ENCODE results near the gene DCP2.

Gene DCP2

DNA sequence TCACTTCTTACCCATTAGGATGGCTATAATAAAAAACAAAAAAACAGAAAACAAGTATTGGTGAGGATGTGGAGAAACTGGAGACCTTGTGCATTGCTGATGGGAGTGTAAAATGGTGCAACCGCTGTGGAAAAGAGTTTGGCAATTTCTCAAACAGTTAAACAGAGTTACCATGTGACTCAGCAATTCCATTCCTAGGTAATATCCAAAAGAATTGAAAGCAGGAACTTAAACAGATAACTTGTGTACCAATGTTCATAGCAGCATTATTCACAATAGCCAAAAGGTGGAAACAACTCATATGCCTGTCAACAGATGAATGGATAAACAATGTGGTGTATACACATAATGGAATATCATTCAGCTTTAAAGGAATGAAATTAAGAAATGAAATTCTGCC, 28.9 kb downstream of the DCP2 start:
- peaks cover 69% of the 10 kb centered on the region for H3K36me3 ChIP-seq (ENCODE audit: insufficient read depth, low read length)
- H3K4me3 ChIP-seq (ENCODE audit: low read length) = no peak overlapping the region
- H2AFZ ChIP-seq (ENCODE audit: low read depth, low read length) = no peak overlapping the region
- no peaks in the 10 kb centered on the region for H3K9me3 ChIP-seq (ENCODE audit: low read length)
- no peaks in the 10 kb centered on the region for H3K27me3 ChIP-seq (ENCODE audit: insufficient read depth, low read length)
- H3K4me1 ChIP-seq (ENCODE audit: insufficient read depth, low read length) = no peaks in the 10 kb centered on the region

- Histone ChIP-seq H3K27me3 (ENCODE audit: insufficient read depth, low read length) (no peaks in the 10 kb centered on the region), H3K9me3 (ENCODE audit: low read length) (no peaks in the 10 kb centered on the region), H2AFZ (ENCODE audit: low read depth, low read length) (no peak overlapping the region), H3K36me3 (ENCODE audit: insufficient read depth, low read length) (peaks cover 56% of the 10 kb centered on the region), H3K4me1 (ENCODE audit: insufficient read depth, low read length) (no peaks in the 10 kb centered on the region), H3K4me3 (ENCODE audit: low read length) (no peak overlapping the region)
These were observed 41.5 kb downstream of the DCP2 start for GRCh38 chr5:113017881-113018635.

DNA sequence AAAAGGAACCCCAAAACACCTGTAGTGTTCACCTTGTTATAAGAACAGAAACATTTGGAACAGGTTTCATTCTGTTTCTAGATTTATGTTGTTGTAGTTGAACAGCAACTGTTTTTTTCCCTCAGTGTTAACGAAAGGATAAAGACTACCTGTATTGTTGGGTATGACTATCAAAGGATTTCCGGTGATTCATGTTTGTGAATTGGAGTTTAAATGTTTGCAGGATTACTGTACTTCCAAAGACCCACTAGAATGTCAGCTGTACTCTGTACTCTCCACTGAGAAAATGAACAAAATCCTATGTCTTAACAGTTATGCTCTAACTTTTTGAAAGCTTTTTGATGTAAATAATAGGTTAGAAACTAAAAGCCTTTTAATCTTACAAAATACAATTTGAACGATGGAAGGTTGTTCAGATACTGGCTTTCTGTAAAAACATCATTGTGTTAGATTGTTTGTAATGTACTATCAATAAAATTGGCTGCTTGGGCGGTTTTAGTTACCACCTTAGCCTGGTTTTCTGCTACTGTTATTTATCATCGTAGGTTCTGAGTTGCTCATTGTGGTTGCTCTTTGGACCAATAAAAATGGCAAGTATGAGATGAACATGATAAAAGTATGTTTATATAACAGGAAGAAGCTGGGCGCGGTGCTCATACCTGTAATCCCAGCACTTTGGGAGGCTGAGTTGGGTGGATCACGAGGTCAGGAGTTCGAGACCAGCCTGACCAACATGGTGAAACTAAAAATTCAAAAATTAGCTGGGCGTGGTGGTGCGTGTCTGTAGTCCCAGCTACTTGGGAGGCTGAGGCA, 44.1 kb downstream of the DCP2 start:
- Histone ChIP-seq H3K4me3 (ENCODE audit: low read length) (no peak overlapping the region), H3K9me3 (ENCODE audit: low read length) (no peaks in the 10 kb centered on the region), H3K4me1 (ENCODE audit: insufficient read depth, low read length) (no peaks in the 10 kb centered on the region), H3K36me3 (ENCODE audit: insufficient read depth, low read length) (peaks cover 54% of the 10 kb centered on the region), H2AFZ (ENCODE audit: low read depth, low read length) (no peak overlapping the region), H3K27me3 (ENCODE audit: insufficient read depth, low read length) (no peaks in the 10 kb centered on the region)

DNA sequence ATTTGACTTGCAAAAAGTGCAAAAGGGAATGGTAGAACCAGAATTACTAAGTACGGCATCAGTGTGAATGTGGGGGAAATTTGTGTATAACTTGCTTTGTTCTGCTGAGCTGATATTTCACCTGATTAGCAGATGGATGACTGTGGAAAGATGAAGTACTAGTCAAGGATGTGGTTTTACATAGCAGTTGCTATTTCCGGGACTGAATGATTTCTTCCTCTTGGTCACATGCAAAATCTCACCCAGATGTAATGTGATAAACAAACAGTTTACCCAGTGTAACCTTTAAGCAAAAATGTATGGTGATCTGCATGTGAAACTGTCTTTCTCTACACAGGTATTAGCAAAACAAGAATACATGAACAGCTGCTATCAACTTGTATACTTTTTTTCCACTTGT, 46.1 kb downstream of the DCP2 start:
- H2AFZ ChIP-seq (ENCODE audit: low read depth, low read length) = no peak overlapping the region
- H3K27me3 ChIP-seq (ENCODE audit: insufficient read depth, low read length) = no peaks in the 10 kb centered on the region
- H3K9me3 ChIP-seq (ENCODE audit: low read length) = no peaks in the 10 kb centered on the region
- no peak overlapping the region for H3K4me3 ChIP-seq (ENCODE audit: low read length)
- no peaks in the 10 kb centered on the region for H3K4me1 ChIP-seq (ENCODE audit: insufficient read depth, low read length)
- H3K36me3 ChIP-seq (ENCODE audit: insufficient read depth, low read length) = peaks cover 64% of the 10 kb centered on the region

DNA sequence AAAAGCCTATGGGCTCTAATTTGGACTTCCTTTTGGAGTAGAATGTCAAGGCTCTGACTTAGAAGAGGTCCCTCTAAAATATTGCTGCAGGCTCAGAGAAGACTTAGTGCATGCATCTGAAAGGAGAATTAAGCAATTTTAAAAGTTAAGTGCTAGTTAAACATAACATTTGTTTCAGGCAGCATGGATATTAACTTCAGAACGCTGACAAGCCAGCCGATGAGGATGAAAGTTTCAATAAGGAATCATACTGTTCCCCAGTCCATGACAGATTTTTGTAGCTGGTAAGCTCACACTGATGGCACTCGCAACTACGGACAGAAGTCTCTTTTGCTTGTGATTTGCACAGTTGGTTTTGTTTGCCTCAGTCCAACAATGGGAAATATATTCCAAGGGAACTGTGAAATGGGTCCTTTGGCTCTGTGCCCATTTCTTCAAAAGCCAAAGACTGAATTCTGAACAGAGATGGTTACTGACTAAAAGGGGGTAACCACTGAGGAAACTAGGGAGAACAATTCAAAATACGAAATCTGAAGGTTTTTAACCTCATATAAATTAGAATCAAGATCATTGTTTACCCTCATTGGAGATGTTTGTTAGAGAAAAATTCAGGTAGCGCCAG, 47.6 kb downstream of the DCP2 start:
- no peaks in the 10 kb centered on the region for H3K27me3 ChIP-seq (ENCODE audit: insufficient read depth, low read length)
- no peak overlapping the region for H3K4me3 ChIP-seq (ENCODE audit: low read length)
- H3K36me3 ChIP-seq (ENCODE audit: insufficient read depth, low read length) = peaks cover 68% of the 10 kb centered on the region
- peaks cover 5% of the 10 kb centered on the region for H3K9me3 ChIP-seq (ENCODE audit: low read length)
- H3K4me1 ChIP-seq (ENCODE audit: insufficient read depth, low read length) = no peaks in the 10 kb centered on the region
- no peak overlapping the region for H2AFZ ChIP-seq (ENCODE audit: low read depth, low read length)

GRCh38 chr5:113025596-113025995, 49.0 kb downstream of the DCP2 start:
- no peaks in the 10 kb centered on the region for H3K27me3 ChIP-seq (ENCODE audit: insufficient read depth, low read length)
- no peak overlapping the region for H3K4me3 ChIP-seq (ENCODE audit: low read length)
- H3K36me3 ChIP-seq (ENCODE audit: insufficient read depth, low read length) = peaks cover 66% of the 10 kb centered on the region
- no peaks in the 10 kb centered on the region for H3K4me1 ChIP-seq (ENCODE audit: insufficient read depth, low read length)
- peaks cover 6% of the 10 kb centered on the region for H3K9me3 ChIP-seq (ENCODE audit: low read length)
- no peak overlapping the region for H2AFZ ChIP-seq (ENCODE audit: low read depth, low read length)

- no peaks in the 10 kb centered on the region for H3K4me1 ChIP-seq (ENCODE audit: insufficient read depth, low read length)
- H3K9me3 ChIP-seq (ENCODE audit: low read length) = peaks cover 6% of the 10 kb centered on the region
- H3K36me3 ChIP-seq (ENCODE audit: insufficient read depth, low read length) = peaks cover 61% of the 10 kb centered on the region
- H3K27me3 ChIP-seq (ENCODE audit: insufficient read depth, low read length) = no peaks in the 10 kb centered on the region
- H3K4me3 ChIP-seq (ENCODE audit: low read length) = no peak overlapping the region
- H2AFZ ChIP-seq (ENCODE audit: low read depth, low read length) = no peak overlapping the region
These were observed 49.6 kb downstream of the DCP2 start for GRCh38 chr5:113026211-113026610.

- peaks cover 61% of the 10 kb centered on the region for H3K36me3 ChIP-seq (ENCODE audit: insufficient read depth, low read length)
- no peak overlapping the region for H2AFZ ChIP-seq (ENCODE audit: low read depth, low read length)
- no peak overlapping the region for H3K4me3 ChIP-seq (ENCODE audit: low read length)
- H3K4me1 ChIP-seq (ENCODE audit: insufficient read depth, low read length) = no peaks in the 10 kb centered on the region
- peaks cover 6% of the 10 kb centered on the region for H3K9me3 ChIP-seq (ENCODE audit: low read length)
- no peaks in the 10 kb centered on the region for H3K27me3 ChIP-seq (ENCODE audit: insufficient read depth, low read length)
These were observed 50.4 kb downstream of the DCP2 start for GRCh38 chr5:113027015-113027414.

DNA sequence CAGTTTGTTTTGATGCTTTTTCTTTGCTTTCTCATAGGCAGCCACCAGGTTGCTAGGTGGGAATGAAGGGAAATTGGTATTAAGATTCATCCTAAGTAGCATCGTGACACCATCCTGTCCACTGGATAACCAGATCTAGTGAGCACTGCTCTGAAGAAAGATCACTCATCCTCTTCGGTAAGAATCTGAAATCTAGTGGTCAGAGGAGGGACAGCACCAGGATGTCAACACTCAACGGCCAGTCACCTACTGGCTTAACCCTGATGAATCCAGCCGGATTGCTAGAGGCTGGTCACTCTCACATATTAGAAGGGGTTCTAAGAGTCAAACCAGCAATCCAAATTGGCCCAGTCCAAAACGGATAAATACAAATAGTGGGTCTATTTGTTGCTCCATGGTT, 50.8 kb downstream of the DCP2 start:
- Histone ChIP-seq H3K36me3 (ENCODE audit: insufficient read depth, low read length) (peaks cover 60% of the 10 kb centered on the region), H3K9me3 (ENCODE audit: low read length) (peaks cover 6% of the 10 kb centered on the region), H3K4me3 (ENCODE audit: low read length) (no peak overlapping the region)

DNA sequence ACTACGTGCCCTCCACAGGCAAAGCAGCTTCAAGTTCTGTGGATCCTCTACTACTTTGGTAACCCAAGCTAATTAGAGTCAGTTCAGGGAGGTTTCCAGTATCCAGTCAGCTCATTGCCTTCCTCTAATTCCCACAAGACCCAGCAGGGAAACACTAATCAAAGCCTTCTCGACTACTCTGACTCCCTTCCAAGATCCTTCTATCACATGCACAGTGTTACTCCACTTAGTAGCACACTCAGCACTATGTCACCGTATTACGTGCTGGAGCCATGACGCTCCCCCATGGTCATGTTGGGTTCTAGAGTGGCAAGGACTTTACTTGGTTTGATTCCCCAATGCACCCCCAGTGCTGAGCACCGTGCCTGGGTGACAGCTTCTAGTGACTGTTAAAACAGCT, 53.0 kb downstream of the DCP2 start:
- Histone ChIP-seq H3K36me3 (ENCODE audit: insufficient read depth, low read length) (peaks cover 39% of the 10 kb centered on the region), H3K4me3 (ENCODE audit: low read length) (no peak overlapping the region), H3K4me1 (ENCODE audit: insufficient read depth, low read length) (no peaks in the 10 kb centered on the region), H3K27me3 (ENCODE audit: insufficient read depth, low read length) (no peaks in the 10 kb centered on the region), H3K9me3 (ENCODE audit: low read length) (peaks cover 6% of the 10 kb centered on the region), H2AFZ (ENCODE audit: low read depth, low read length) (no peak overlapping the region)

More for the DNA sequence above, 50.8 kb downstream of the DCP2 start:
- Histone ChIP-seq H2AFZ (ENCODE audit: low read depth, low read length) (no peak overlapping the region), H3K4me1 (ENCODE audit: insufficient read depth, low read length) (no peaks in the 10 kb centered on the region), H3K27me3 (ENCODE audit: insufficient read depth, low read length) (no peaks in the 10 kb centered on the region)

GRCh38 chr5:113031104-113031503, 54.5 kb downstream of the DCP2 start:
- Histone ChIP-seq H3K36me3 (ENCODE audit: insufficient read depth, low read length) (peaks cover 32% of the 10 kb centered on the region), H3K9me3 (ENCODE audit: low read length) (peaks cover 6% of the 10 kb centered on the region), H3K4me1 (ENCODE audit: insufficient read depth, low read length) (no peaks in the 10 kb centered on the region), H2AFZ (ENCODE audit: low read depth, low read length) (no peak overlapping the region), H3K27me3 (ENCODE audit: insufficient read depth, low read length) (no peaks in the 10 kb centered on the region), H3K4me3 (ENCODE audit: low read length) (no peak overlapping the region)

- peaks cover 4% of the 10 kb centered on the region for H3K4me1 ChIP-seq (ENCODE audit: insufficient read depth, low read length)
- peaks cover 6% of the 10 kb centered on the region for H3K9me3 ChIP-seq (ENCODE audit: low read length)
- peaks cover 28% of the 10 kb centered on the region for H3K36me3 ChIP-seq (ENCODE audit: insufficient read depth, low read length)
- H2AFZ ChIP-seq (ENCODE audit: low read depth, low read length) = no peak overlapping the region
- H3K27me3 ChIP-seq (ENCODE audit: insufficient read depth, low read length) = no peaks in the 10 kb centered on the region
- H3K4me3 ChIP-seq (ENCODE audit: low read length) = no peak overlapping the region
These were observed 55.0 kb downstream of the DCP2 start for GRCh38 chr5:113031557-113031956.

- H3K9me3 ChIP-seq (ENCODE audit: low read length) = peaks cover under 1% of the 10 kb centered on the region
- H3K36me3 ChIP-seq (ENCODE audit: insufficient read depth, low read length) = peaks cover 5% of the 10 kb centered on the region
- no peaks in the 10 kb centered on the region for H3K27me3 ChIP-seq (ENCODE audit: insufficient read depth, low read length)
- H3K4me1 ChIP-seq (ENCODE audit: insufficient read depth, low read length) = peaks cover 9% of the 10 kb centered on the region
- no peak overlapping the region for H3K4me3 ChIP-seq (ENCODE audit: low read length)
- H2AFZ ChIP-seq (ENCODE audit: low read depth, low read length) = no peak overlapping the region
These were observed 57.7 kb downstream of the DCP2 start for GRCh38 chr5:113034182-113034773.
